Left ventricle myocardium inferior (tissue), 1 donor: Measurements from ENCODE around the gene USP24. TPM values are rescaled to one million over a fixed set of nuclear protein-coding genes. Genes with fewer than 3 reads are reported as not detected.

Source experiments
- DNase-seq: peaks from one replicate; pipeline ENCODE4 v3.0.0-alpha.2; 2020
- H3K27ac ChIP-seq: fragments of 200-600 bp; replicated peaks from 2 replicates; pipeline ENCODE4 v1.8.0; 2021
- H3K27me3 ChIP-seq: fragments of 200-600 bp; 2 replicates; pipeline ENCODE4 v1.8.0; 2021; ENCODE audit warnings: low read depth
- H3K36me3 ChIP-seq: fragments of 200-600 bp; 2 replicates; pipeline ENCODE4 v1.8.0; 2021
- H3K4me1 ChIP-seq: fragments of 200-600 bp; 2 replicates; pipeline ENCODE4 v1.8.0; 2021
- H3K4me3 ChIP-seq: fragments of 200-600 bp; 2 replicates; pipeline ENCODE4 v1.8.0; 2021; ENCODE audit warnings: mild to moderate bottlenecking, moderate library complexity
- H3K9me3 ChIP-seq: fragments of 200-600 bp; replicated peaks from 2 replicates; pipeline ENCODE4 v1.8.0; 2021
- CTCF ChIP-seq: fragments of 200-600 bp; IDR thresholded peaks from 2 replicates; pipeline ENCODE4 v1.8.0; 2021; ENCODE audit warnings: antibody characterized with exemption, mild to moderate bottlenecking, borderline replicate concordance
- intact Hi-C: fragments of 100-400 bp; cut with micrococcal nuclease; formaldehyde crosslinking; loops from one replicate; pipeline ENCODE4 v1.11.0; 2022
- total RNA-seq: library from RNA; stranded (reverse); fragmentation: NEBNext Ultra II Directional; extraction: Animal tissue kit (Norgen Biotek cat#: 25700); gene quantifications from one replicate; pipeline ENCODE4 v1.2.1, GENCODE V29; 2021
- donor health status: DM: no; HTN: yes; CAD: no; lungs with severe emphysema.

Gene USP24
- total RNA-seq, 1 donor from 2014 or later, result 39.5 TPM

DNA sequence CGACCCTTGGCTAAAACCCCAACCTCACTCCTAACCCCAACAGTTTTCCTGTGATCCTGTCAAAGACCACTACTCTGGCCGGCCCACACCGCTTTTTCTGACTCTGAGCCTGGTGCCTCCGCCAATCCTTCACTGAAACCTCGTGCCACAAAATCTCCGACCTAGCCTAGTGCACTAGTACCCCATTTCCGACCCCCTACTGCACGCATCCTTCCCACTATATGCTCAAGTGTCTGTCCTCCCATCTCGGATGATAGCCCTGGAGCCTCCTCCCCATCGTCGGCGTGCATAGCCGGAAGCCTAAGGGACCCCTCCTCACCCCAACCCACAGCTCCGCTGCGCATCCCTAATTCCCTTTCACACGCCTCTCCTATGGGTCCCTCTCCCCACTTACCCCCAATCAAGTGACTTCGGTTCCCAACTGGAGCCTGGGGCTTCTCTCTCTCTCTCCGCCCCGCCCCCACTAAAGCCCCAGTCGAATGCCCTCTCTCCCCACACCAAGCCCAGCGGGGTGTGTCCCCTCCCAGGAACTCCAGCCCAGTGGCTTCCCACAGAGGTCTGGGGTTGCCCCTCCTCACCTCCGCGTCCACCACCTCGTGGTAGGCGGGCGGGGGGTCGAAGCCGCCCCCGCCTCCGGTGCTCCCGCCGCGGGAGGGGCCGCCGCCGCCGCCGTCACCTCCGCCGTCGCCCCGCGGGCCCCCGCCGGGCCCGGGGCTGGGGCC, 791 bp downstream of the USP24 start:
- TF ChIP-seq CTCF, result no peak
- intact Hi-C loops, result no loop called here
- Histone ChIP-seq H3K36me3 (no peaks in the 10 kb centered on the region), H3K4me3 (peak overlapping the region; percentile 89), H3K27me3 (no peaks in the 10 kb centered on the region), H3K27ac (peak overlapping the region; percentile 99), H3K9me3 (no peaks in the 10 kb centered on the region), H3K4me1 (peaks cover 83% of the 10 kb centered on the region)
- peak; percentile 55 for DNase-seq

GRCh38 chr1:55213885-55214211, 1.3 kb downstream of the USP24 start:
- intact Hi-C loops, result no loop called here
- Histone ChIP-seq H3K27me3 (no peaks in the 10 kb centered on the region), H3K36me3 (no peaks in the 10 kb centered on the region), H3K4me1 (peaks cover 88% of the 10 kb centered on the region), H3K4me3 (peak overlapping the region; percentile 89), H3K27ac (peak overlapping the region; percentile 99), H3K9me3 (no peaks in the 10 kb centered on the region)
- DNase-seq, result no peak
- no peak for TF ChIP-seq CTCF

- Histone ChIP-seq H3K27ac (peak overlapping the region; percentile 99), H3K4me1 (peaks cover 88% of the 10 kb centered on the region), H3K36me3 (no peaks in the 10 kb centered on the region), H3K27me3 (no peaks in the 10 kb centered on the region), H3K9me3 (no peaks in the 10 kb centered on the region), H3K4me3 (peak overlapping the region; percentile 89)
- no peak for DNase-seq
- intact Hi-C loops, result no loop called here
- no peak for TF ChIP-seq CTCF
Observed at GRCh38 chr1:55213151-55213884, 1.8 kb downstream of the USP24 start.

- H3K4me3 ChIP-seq, result peak overlapping the region; percentile 89
- H3K27ac ChIP-seq, result peak overlapping the region; percentile 99
- peaks cover 84% of the 10 kb centered on the region for H3K4me1 ChIP-seq
- no peaks in the 10 kb centered on the region for H3K36me3 ChIP-seq
- H3K9me3 ChIP-seq, result no peaks in the 10 kb centered on the region
- no peak for TF ChIP-seq CTCF
- intact Hi-C loops, result no loop called here
- DNase-seq, result no peak
- H3K27me3 ChIP-seq, result no peaks in the 10 kb centered on the region
Observed at GRCh38 chr1:55212349-55213150, 2.6 kb downstream of the USP24 start.

- H3K36me3 ChIP-seq, result no peaks in the 10 kb centered on the region
- H3K27me3 ChIP-seq, result no peaks in the 10 kb centered on the region
- intact Hi-C loops, result no loop called here
- no peaks in the 10 kb centered on the region for H3K9me3 ChIP-seq
- H3K27ac ChIP-seq, result peak overlapping the region; percentile 99
- DNase-seq, result no peak
- peak overlapping the region; percentile 89 for H3K4me3 ChIP-seq
- no peak for TF ChIP-seq CTCF
- peaks cover 84% of the 10 kb centered on the region for H3K4me1 ChIP-seq
Observed at GRCh38 chr1:55211863-55212262, 3.3 kb downstream of the USP24 start.
